K562 (cell line): ENCODE measurements around the gene ULK1. TPM values are rescaled to one million over a fixed set of nuclear protein-coding genes. Genes with fewer than 3 reads are reported as not detected.

Source experiments
- ATAC-seq: fragments of 200-7000 bp; cut with Tn5 transposase; 3 replicates; pipeline ENCODE4 v1.9.1; 2020; ENCODE audit warnings: moderate library complexity
- BruUV-seq: library from RNA; stranded (reverse); fragments of 400-500 nt; replicated peaks from 2 replicates; lab custom pipeline; 2021; lab: Mats Ljungman, UMichigan
- CTCF ChIA-PET: fragments of 300-600 bp; formaldehyde crosslinking; extraction: SDS; loops from one replicate; lab custom pipeline; 2021; ENCODE audit warnings: low intra/inter-chr PET ratio; lab: Yijun Ruan, JAX
- POLR2A ChIA-PET: fragments of 300-600, 350-650 bp; sonication (Branson Sonifier 250); formaldehyde crosslinking; extraction: SDS; loops from one replicate; lab custom pipeline; 2021; ENCODE audit warnings: antibody characterized with exemption, inconsistent platforms; lab: Yijun Ruan, JAX
- DNase-seq, 4 experiments: peaks; one replicate each; pipeline versions ENCODE4 v3.0.0 to v3.0.0-alpha.2; 2011 to 2018; ENCODE audit warnings: low spot score in 3 of 4, mixed read lengths in 3 of 4; ENCODE audit errors: extremely low read depth in 1 of 4
- FAIRE-seq: peaks from 2 replicates; lab custom pipeline; 2011; peaks lifted over from hg19 to GRCh38; lab: Jason Lieb, UNC
- H2AFZ ChIP-seq: 2 replicates; pipeline ENCODE4 v1.6.0; 2011; ENCODE audit warnings: low read depth, low read length, control low read depth, inconsistent platforms
- H3K27ac ChIP-seq: fragments of 200-600 bp; 3 replicates; pipeline ENCODE4 v1.8.0; 2011; ENCODE audit warnings: low read depth, mild to moderate bottlenecking, control low read depth, inconsistent platforms, low read length, moderate library complexity, mixed read lengths; ENCODE audit errors: extremely low read depth
- H3K27me3 ChIP-seq, 2 experiments: fragments of 300-600 bp in 1 of 2; 2 replicates in 1 of 2; 3 replicates in 1 of 2; pipeline versions ENCODE4 v1.6.0 to v1.8.0; 2011; ENCODE audit warnings: inconsistent platforms in 2 of 2, low read length in 2 of 2, mild to moderate bottlenecking in 1 of 2, mixed read lengths in 1 of 2, moderate library complexity in 1 of 2; ENCODE audit not compliant: control insufficient read depth in 2 of 2, insufficient read depth in 2 of 2
- H3K36me3 ChIP-seq: fragments of 300-600 bp; 3 replicates; pipeline ENCODE4 v1.8.0; 2011; ENCODE audit warnings: mild to moderate bottlenecking, low read length, inconsistent platforms; ENCODE audit not compliant: control insufficient read depth, insufficient read depth
- H3K4me1 ChIP-seq, 2 experiments: fragments of 200-600 bp in 1 of 2; replicated peaks in 1 of 2; 2 replicates in 1 of 2; 3 replicates in 1 of 2; pipeline versions ENCODE4 v1.5.1 to v1.8.0; 2011; ENCODE audit warnings: inconsistent platforms in 2 of 2, low read length in 2 of 2, mild to moderate bottlenecking in 1 of 2, mixed read lengths in 1 of 2, moderate library complexity in 1 of 2; ENCODE audit not compliant: control insufficient read depth in 2 of 2, insufficient read depth in 2 of 2
- H3K4me2 ChIP-seq: 2 replicates; pipeline ENCODE4 v1.6.1; 2011; ENCODE audit warnings: low read length, control low read depth, inconsistent platforms, mixed read lengths; ENCODE audit not compliant: insufficient read depth
- H3K4me3 ChIP-seq: fragments of 200-600 bp; sonication (generic), shearing (Covaris generic); 2 replicates; pipeline ENCODE4 v1.5.1; 2016; ENCODE audit warnings: control low read depth, inconsistent platforms
- H3K79me2 ChIP-seq: fragments of 200-600 bp; 3 replicates; pipeline ENCODE4 v1.8.0; 2011; ENCODE audit warnings: low read length, inconsistent platforms; ENCODE audit not compliant: control insufficient read depth, insufficient read depth
- H3K9ac ChIP-seq, 2 experiments: 2 replicates each; pipeline versions ENCODE4 v1.6.0 to v1.6.1; 2011; ENCODE audit warnings: low read depth in 2 of 2, low read length in 2 of 2, control low read depth in 1 of 2, inconsistent platforms in 1 of 2, mild to moderate bottlenecking in 1 of 2, mixed read lengths in 1 of 2; ENCODE audit not compliant: insufficient read depth in 1 of 2
- H3K9me1 ChIP-seq: one replicate; pipeline ENCODE4 v1.6.0; 2011; ENCODE audit warnings: inconsistent platforms, mild to moderate bottlenecking, low read length, moderate library complexity; ENCODE audit not compliant: control insufficient read depth, insufficient read depth
- H3K9me3 ChIP-seq: replicated peaks from 2 replicates; pipeline ENCODE4 v1.5.1; 2011; ENCODE audit warnings: low read depth, low read length, inconsistent platforms; ENCODE audit not compliant: control insufficient read depth, insufficient read depth
- H4K20me1 ChIP-seq: replicated peaks from 2 replicates; pipeline ENCODE4 v1.6.1; 2011; ENCODE audit warnings: low read length, inconsistent platforms, mixed read lengths; ENCODE audit not compliant: control insufficient read depth, insufficient read depth
- DNMT1 ChIP-seq: fragments of 450-650 bp; IDR thresholded peaks from 2 replicates; pipeline ENCODE4 v1.6.1; 2016; ENCODE audit warnings: antibody characterized with exemption, mild to moderate bottlenecking
- ETS2 ChIP-seq: IDR thresholded peaks from 2 replicates; pipeline ENCODE4 v1.6.1; 2016; ENCODE audit warnings: borderline replicate concordance, missing genetic modification characterization, mild to moderate bottlenecking, moderate library complexity, missing compliant biosample characterization; ENCODE audit not compliant: poor library complexity, severe bottlenecking
- MTA3 ChIP-seq: fragments of 450-650 bp; formaldehyde crosslinking; IDR thresholded peaks from 2 replicates; pipeline ENCODE4 v1.6.1; 2017; ENCODE audit warnings: mild to moderate bottlenecking, borderline replicate concordance
- POLR3A ChIP-seq: IDR thresholded peaks from 2 replicates; pipeline ENCODE4 v1.6.1; 2011; ENCODE audit warnings: borderline replicate concordance, mild to moderate bottlenecking, moderate library complexity; ENCODE audit not compliant: insufficient read length, insufficient read depth; ENCODE audit errors: extremely low read depth
- RFX7 ChIP-seq: fragments of 250-450 bp; sonication (Bioruptor Pico); IDR thresholded peaks from 2 replicates; pipeline ENCODE4 v1.5.1; 2021; ENCODE audit warnings: mild to moderate bottlenecking
- SIN3B ChIP-seq: fragments of 450-650 bp; IDR thresholded peaks from 2 replicates; pipeline ENCODE4 v1.6.1; 2017; ENCODE audit warnings: low read depth, mild to moderate bottlenecking, moderate library complexity
- SMARCA4 ChIP-seq: fragments of 450-650 bp; IDR thresholded peaks from 2 replicates; pipeline ENCODE4 v1.6.1; 2016
- SMC3 ChIP-seq: conservative IDR thresholded peaks from 2 replicates; pipeline ENCODE4 v1.6.1; 2011; ENCODE audit warnings: low read depth, low read length, improper control_type of control experiment; ENCODE audit not compliant: insufficient read depth
- SRSF1 ChIP-seq: fragments of 200-400 bp; formaldehyde crosslinking; IDR thresholded peaks from 2 replicates; pipeline ENCODE4 v1.6.1; 2017; ENCODE audit warnings: mild to moderate bottlenecking, low read depth, low read length, moderate library complexity
- TAF7 ChIP-seq: fragments of 450-650 bp; IDR thresholded peaks from 2 replicates; pipeline ENCODE4 v1.6.1; 2016; ENCODE audit warnings: missing genetic modification characterization, missing compliant biosample characterization
- ZBTB17 ChIP-seq: fragments of 450-650 bp; formaldehyde crosslinking; IDR thresholded peaks from 2 replicates; pipeline ENCODE4 v1.4.0; 2020; ENCODE audit warnings: mild to moderate bottlenecking
- ZFP1 ChIP-seq: fragments of 450-650 bp; formaldehyde crosslinking; IDR thresholded peaks from 2 replicates; pipeline ENCODE4 v1.4.0; 2020; ENCODE audit warnings: mild to moderate bottlenecking, mixed read lengths
- ZNF124 ChIP-seq: sonication (generic); formaldehyde crosslinking; IDR thresholded peaks from 2 replicates; pipeline ENCODE4 v1.8.1; 2022; ENCODE audit warnings: missing genetic modification reagents
- ZNF384 ChIP-seq: IDR thresholded peaks from 2 replicates; pipeline ENCODE4 v1.6.1; 2012; ENCODE audit warnings: low read depth, low read length, improper control_type of control experiment
- WGBS: fragments of 100-300 bp; shearing (Covaris generic); methylation state at CpG from one replicate; pipeline ENCODE4 v1.1.6; 2016; ENCODE audit warnings: low coverage, mixed read lengths; ENCODE audit not compliant: insufficient coverage; ENCODE audit errors: missing lambda C conversion rate; 5-methylcytosine and 5-hydroxymethylcytosine counted together
- in situ Hi-C: fragments of 300-500 bp; cut with MboI; formaldehyde crosslinking; loops from 4 replicates; pipeline ENCODE4 v1.15.0; 2018; ENCODE audit warnings: inconsistent platforms, mixed read lengths
- intact Hi-C: fragments of 100-400 bp; cut with micrococcal nuclease; formaldehyde crosslinking; loops from 2 replicates; pipeline ENCODE4 v1.14.2; 2022
- polyA plus RNA-seq, 8 experiments: library from polyadenylated mRNA; depleted of rRNA in 4 of 8; stranded (reverse) in 5 of 8; unstranded in 3 of 8; fragments of >200 nt; fragmentation: Nextera tagmentation in 2 of 8; fragmentation: Illumina TruSeq in 1 of 8; extraction: Ambion mirVana in 2 of 8; extraction: Trizol in 1 of 8; gene quantifications; 2 replicates each; pipeline versions ENCODE4 v1.2.1 to v1.2.3, GENCODE V29; 2011 to 2014; ENCODE audit warnings: inconsistent platforms in 1 of 8, missing spikeins in 1 of 8
- total RNA-seq, 7 experiments: library from RNA; depleted of rRNA in 6 of 7; stranded (reverse); fragments of >200 nt in 6 of 7; fragmentation: Illumina TruSeq in 2 of 7; extraction: Trizol in 2 of 7; gene quantifications; 2 replicates each; pipeline versions ENCODE4 v1.2.1 to v1.2.3, GENCODE V29; 2011 to 2021; ENCODE audit warnings: low replicate concordance in 1 of 7
- TF ChIP-seq, protein P1 (sequence below): fragments of 450-650 bp; IDR thresholded peaks from 2 replicates; pipeline ENCODE4 v1.7.1; 2018; ENCODE audit warnings: mild to moderate bottlenecking, low read depth; ENCODE audit not compliant: partially characterized antibody
- TF ChIP-seq, protein P2 (sequence below): fragments of 250-450 bp; sonication (Bioruptor Pico); IDR thresholded peaks from 2 replicates; pipeline ENCODE4 v1.4.0; 2020; ENCODE audit warnings: mild to moderate bottlenecking
- TF ChIP-seq, protein P3 (sequence below), 2 experiments: fragments of 250-450 bp in 1 of 2; fragments of 450-650 bp in 1 of 2; sonication (Bioruptor Pico) in 1 of 2; IDR thresholded peaks; 2 replicates each; pipeline versions ENCODE4 v1.6.1 to v1.8.0; 2016 to 2021; ENCODE audit warnings: mild to moderate bottlenecking in 2 of 2, moderate library complexity in 2 of 2, missing compliant biosample characterization in 1 of 2, missing genetic modification characterization in 1 of 2

Gene ULK1
- total and polyA plus RNA-seq, 9 of the 15 experiments (the other 6 are each of a cell fraction or from before 2014, with no cell fraction given): 0.15 to 29.4 (median 2.5) TPM

- FAIRE-seq (no peak), ATAC-seq (no peak), DNase-seq (peak in 1 of 4 experiments; percentile 7)
- no peak overlapping the region; a peak in 1 of 4 replicates for H3K9ac ChIP-seq
- TF ChIP-seq POLR3A: no peak
- TF ChIP-seq MTA3: no peak
- TF ChIP-seq DNMT1: no peak
- TF ChIP-seq, protein P1, sequence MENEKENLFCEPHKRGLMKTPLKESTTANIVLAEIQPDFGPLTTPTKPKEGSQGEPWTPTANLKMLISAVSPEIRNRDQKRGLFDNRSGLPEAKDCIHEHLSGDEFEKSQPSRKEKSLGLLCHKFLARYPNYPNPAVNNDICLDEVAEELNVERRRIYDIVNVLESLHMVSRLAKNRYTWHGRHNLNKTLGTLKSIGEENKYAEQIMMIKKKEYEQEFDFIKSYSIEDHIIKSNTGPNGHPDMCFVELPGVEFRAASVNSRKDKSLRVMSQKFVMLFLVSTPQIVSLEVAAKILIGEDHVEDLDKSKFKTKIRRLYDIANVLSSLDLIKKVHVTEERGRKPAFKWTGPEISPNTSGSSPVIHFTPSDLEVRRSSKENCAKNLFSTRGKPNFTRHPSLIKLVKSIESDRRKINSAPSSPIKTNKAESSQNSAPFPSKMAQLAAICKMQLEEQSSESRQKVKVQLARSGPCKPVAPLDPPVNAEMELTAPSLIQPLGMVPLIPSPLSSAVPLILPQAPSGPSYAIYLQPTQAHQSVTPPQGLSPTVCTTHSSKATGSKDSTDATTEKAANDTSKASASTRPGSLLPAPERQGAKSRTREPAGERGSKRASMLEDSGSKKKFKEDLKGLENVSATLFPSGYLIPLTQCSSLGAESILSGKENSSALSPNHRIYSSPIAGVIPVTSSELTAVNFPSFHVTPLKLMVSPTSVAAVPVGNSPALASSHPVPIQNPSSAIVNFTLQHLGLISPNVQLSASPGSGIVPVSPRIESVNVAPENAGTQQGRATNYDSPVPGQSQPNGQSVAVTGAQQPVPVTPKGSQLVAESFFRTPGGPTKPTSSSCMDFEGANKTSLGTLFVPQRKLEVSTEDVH: no peak
- TF ChIP-seq, protein P2, sequence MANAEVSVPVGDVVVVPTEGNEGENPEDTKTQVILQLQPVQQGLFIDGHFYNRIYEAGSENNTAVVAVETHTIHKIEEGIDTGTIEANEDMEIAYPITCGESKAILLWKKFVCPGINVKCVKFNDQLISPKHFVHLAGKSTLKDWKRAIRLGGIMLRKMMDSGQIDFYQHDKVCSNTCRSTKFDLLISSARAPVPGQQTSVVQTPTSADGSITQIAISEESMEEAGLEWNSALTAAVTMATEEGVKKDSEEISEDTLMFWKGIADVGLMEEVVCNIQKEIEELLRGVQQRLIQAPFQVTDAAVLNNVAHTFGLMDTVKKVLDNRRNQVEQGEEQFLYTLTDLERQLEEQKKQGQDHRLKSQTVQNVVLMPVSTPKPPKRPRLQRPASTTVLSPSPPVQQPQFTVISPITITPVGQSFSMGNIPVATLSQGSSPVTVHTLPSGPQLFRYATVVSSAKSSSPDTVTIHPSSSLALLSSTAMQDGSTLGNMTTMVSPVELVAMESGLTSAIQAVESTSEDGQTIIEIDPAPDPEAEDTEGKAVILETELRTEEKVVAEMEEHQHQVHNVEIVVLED (CRISPR knock-in tag): no peak
- no peak for TF ChIP-seq TAF7 (tag)
- TF ChIP-seq, protein P3, sequence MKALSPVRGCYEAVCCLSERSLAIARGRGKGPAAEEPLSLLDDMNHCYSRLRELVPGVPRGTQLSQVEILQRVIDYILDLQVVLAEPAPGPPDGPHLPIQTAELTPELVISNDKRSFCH (CRISPR knock-in tag; IDR thresholded peaks at IDR 0.05): no peak
- TF ChIP-seq, protein P3 (tag; IDR thresholded peaks at IDR 0.05): no peak
- no peak for TF ChIP-seq SMC3
- TF ChIP-seq RFX7 (CRISPR knock-in tag): no peak
- TF ChIP-seq SMARCA4: no peak
- no peak for TF ChIP-seq SIN3B
- no peak for TF ChIP-seq ZNF384
- TF ChIP-seq ZFP1 (CRISPR knock-in tag): no peak
- TF ChIP-seq ZNF124 (CRISPR knock-in tag): no peak
- TF ChIP-seq SRSF1: no peak
- TF ChIP-seq ZBTB17 (CRISPR knock-in tag): no peak
- TF ChIP-seq ETS2 (tag): no peak
- no peaks in the 10 kb centered on the region for H3K27me3 ChIP-seq
- H4K20me1 ChIP-seq: peaks cover 4% of the 10 kb centered on the region; the same call in 1 of the 2 replicates
- no peak overlapping the region for H2AFZ ChIP-seq
- H3K4me1 ChIP-seq: peaks cover 4 to 51% of the 10 kb centered on the region in 2 experiments; a peak in 4 of 5 replicates
- in situ Hi-C loops: no loop called here
- H3K9me1 ChIP-seq: no peaks in the 10 kb centered on the region
- POLR2A ChIA-PET: interaction anchor here (0.7 to 1.5 kb wide), 3 partner anchors 11 to 24 kb away, joined by 3 to 6 read pairs (median 6); no protein-coding TSS in a partner anchor
- no peak overlapping the region for H3K27ac ChIP-seq
- TSS peak; percentile 42 for BruUV-seq
- H3K4me2 ChIP-seq: no peak overlapping the region
- peaks cover 16% of the 10 kb centered on the region for H3K79me2 ChIP-seq
- H3K9me3 ChIP-seq: no peaks in the 10 kb centered on the region
- peaks cover 8% of the 10 kb centered on the region; the same call in 1 of the 3 replicates for H3K36me3 ChIP-seq
- no peak overlapping the region for H3K4me3 ChIP-seq
- CTCF ChIA-PET: no interaction called here
- intact Hi-C loops: no loop called here
- WGBS: 93% methylated on average over 18 of the region's 18 CpGs
Measured at GRCh38 chr12:131897276-131897675, 2.9 kb downstream of the ULK1 start.
